ENCODE results near the gene TENT5C.

DNA sequence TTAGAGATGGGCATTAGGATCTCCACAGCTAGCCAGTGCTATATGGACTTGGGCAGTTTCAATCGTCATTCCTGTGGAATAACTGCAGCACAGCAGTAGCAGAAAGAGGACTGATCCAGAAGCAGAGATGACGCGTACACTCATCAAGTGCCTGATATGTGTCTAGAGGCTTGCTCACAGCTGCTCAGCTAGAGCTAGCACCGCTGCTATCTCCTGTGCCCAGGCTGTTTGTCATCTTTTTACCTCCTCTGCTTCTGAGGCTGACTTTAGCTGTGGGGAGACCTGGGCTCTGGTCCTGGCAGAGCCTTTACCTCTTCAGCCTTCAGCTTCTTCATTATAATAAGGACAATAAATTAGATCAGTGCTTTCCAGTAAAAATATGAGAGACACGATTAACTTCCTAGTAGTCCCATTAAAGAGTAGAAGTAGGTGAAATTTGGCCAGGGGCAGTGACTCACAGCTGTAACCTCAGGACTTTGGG, 5.3 kb downstream of the TENT5C start:
- no peak for TF ChIP-seq PCBP2 (IDR thresholded peaks at IDR 0.05; ENCODE audit: low read depth, low read length, poor library complexity, severe bottlenecking)
- TF ChIP-seq, protein P1, sequence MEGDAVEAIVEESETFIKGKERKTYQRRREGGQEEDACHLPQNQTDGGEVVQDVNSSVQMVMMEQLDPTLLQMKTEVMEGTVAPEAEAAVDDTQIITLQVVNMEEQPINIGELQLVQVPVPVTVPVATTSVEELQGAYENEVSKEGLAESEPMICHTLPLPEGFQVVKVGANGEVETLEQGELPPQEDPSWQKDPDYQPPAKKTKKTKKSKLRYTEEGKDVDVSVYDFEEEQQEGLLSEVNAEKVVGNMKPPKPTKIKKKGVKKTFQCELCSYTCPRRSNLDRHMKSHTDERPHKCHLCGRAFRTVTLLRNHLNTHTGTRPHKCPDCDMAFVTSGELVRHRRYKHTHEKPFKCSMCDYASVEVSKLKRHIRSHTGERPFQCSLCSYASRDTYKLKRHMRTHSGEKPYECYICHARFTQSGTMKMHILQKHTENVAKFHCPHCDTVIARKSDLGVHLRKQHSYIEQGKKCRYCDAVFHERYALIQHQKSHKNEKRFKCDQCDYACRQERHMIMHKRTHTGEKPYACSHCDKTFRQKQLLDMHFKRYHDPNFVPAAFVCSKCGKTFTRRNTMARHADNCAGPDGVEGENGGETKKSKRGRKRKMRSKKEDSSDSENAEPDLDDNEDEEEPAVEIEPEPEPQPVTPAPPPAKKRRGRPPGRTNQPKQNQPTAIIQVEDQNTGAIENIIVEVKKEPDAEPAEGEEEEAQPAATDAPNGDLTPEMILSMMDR (IDR thresholded peaks at IDR 0.05 in 2 of 3, conservative IDR thresholded peaks at IDR 0.05 in 1 of 3; ENCODE audit: insufficient read depth in 2 of 3, low read depth in 1 of 3, low read length in 3 of 3), result no peak
- TF ChIP-seq, protein P2, sequence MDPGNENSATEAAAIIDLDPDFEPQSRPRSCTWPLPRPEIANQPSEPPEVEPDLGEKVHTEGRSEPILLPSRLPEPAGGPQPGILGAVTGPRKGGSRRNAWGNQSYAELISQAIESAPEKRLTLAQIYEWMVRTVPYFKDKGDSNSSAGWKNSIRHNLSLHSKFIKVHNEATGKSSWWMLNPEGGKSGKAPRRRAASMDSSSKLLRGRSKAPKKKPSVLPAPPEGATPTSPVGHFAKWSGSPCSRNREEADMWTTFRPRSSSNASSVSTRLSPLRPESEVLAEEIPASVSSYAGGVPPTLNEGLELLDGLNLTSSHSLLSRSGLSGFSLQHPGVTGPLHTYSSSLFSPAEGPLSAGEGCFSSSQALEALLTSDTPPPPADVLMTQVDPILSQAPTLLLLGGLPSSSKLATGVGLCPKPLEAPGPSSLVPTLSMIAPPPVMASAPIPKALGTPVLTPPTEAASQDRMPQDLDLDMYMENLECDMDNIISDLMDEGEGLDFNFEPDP (CRISPR knock-in tag; IDR thresholded peaks at IDR 0.05), result no peak

Measured in K562 (cell line).